ENCODE data around the gene PPARA. TPM values are rescaled to one million over a fixed set of nuclear protein-coding genes. Genes with fewer than 3 reads are reported as not detected.

Gene PPARA
- total and polyA plus RNA-seq, 2 of the 4 experiments (the other 2 are of a cell fraction), result 3.1 to 7.0 TPM

DNA sequence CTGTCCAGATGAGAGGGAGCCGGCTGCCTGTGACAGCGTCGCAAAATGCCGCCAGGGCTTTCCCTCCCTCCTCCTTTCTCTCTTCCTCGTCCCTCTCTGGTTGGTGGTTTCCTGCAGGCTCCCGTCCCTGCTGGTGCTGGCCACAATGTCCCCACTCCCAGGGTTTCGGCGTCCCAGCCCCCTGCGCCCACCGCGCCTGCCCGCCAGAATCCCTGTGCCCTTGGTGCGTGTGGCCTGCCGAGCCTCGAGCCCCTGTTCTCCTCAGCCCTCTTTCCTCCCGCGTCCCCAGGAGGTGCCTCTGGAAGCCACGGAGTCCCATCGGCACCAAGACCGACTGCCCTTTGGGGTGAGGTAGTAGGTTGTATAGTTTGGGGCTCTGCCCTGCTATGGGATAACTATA lies 37.9 kb upstream of the PPARA start:
- Histone ChIP-seq H3K27me3 (ENCODE audit: control insufficient read depth, insufficient read depth, low read length) (no peaks in the 10 kb centered on the region), H2BK5ac (ENCODE audit: low read depth, low read length, poor library complexity, severe bottlenecking) (no peak overlapping the region), H3K36me3 (ENCODE audit: control insufficient read depth, insufficient read depth, low read length) (peaks cover 58% of the 10 kb centered on the region), H2AK5ac (ENCODE audit: low read depth, low read length) (no peak overlapping the region), H3K56ac (ENCODE audit: extremely low read depth, insufficient read depth, low read length) (no peak overlapping the region), H3K23ac (ENCODE audit: low read depth, low read length) (no peak overlapping the region), H3K18ac (ENCODE audit: low read depth, low read length) (no peak overlapping the region), H2AFZ (replicated peaks; ENCODE audit: low read length, poor library complexity) (no peak overlapping the region), H3K4ac (ENCODE audit: low read depth, low read length) (no peak overlapping the region), H4K5ac (ENCODE audit: low read depth, low read length) (no peak overlapping the region), H3K14ac (replicated peaks; ENCODE audit: low read depth, low read length) (no peak overlapping the region), H2BK15ac (ENCODE audit: low read depth, low read length) (no peak overlapping the region), H3K9ac (ENCODE audit: low read depth, low read length) (no peak overlapping the region), H3K79me1 (ENCODE audit: low read depth in 1 of 2, low read length in 2 of 2) (peaks cover 6 to 34% of the 10 kb centered on the region in 2 experiments; a peak in 3 of 4 replicates), H3K9me1 (ENCODE audit: insufficient read depth, low read length) (peaks cover 5% of the 10 kb centered on the region; the same call in 1 of the 2 replicates), H3K4me2 (ENCODE audit: low read depth, low read length) (no peak overlapping the region), H3K9me3 (ENCODE audit: control insufficient read depth, insufficient read depth, low read length) (no peaks in the 10 kb centered on the region), H2BK20ac (ENCODE audit: low read depth, low read length) (no peak overlapping the region), H3K27ac (ENCODE audit: insufficient read depth, low read length) (no peak overlapping the region), H4K91ac (ENCODE audit: insufficient read depth, low read depth, low read length) (no peak overlapping the region), H2BK120ac (ENCODE audit: low read depth, low read length) (no peak overlapping the region), H4K20me1 (ENCODE audit: insufficient read depth, low read length) (peaks cover 33% of the 10 kb centered on the region), H3K4me3 (ENCODE audit: insufficient read depth, low read depth, low read length) (no peak overlapping the region), H3K4me1 (ENCODE audit: control insufficient read depth, insufficient read depth, low read length) (peaks cover 32% of the 10 kb centered on the region), H4K8ac (ENCODE audit: low read depth in 2 of 2, low read length in 2 of 2) (no peak overlapping the region), H2AK9ac (replicated peaks; ENCODE audit: low read depth, low read length, poor library complexity) (no peak overlapping the region)
- DNase-seq, result no peak
- ATAC-seq (ENCODE audit: low read depth), result no peak
- intact Hi-C loops (cut with micrococcal nuclease) (no loop called here), in situ Hi-C loops (cut with MboI; ENCODE audit: low sequenced_read_pairs) (no loop called here), dilution Hi-C loops (cut with HindIII; ENCODE audit: low sequenced_read_pairs, unreplicated experiment) (no loop called here)
- CTCF ChIA-PET, result no interaction called here
- POLR2A ChIA-PET (ENCODE audit: unreplicated experiment), result no interaction called here
- BruUV-seq (replicated peaks), result no TSS peak
- WGBS, 2 experiments (ENCODE audit: extremely low coverage in 2 of 2, insufficient read length in 1 of 2), result 80% methylated on average over 4 of the region's 20 CpGs; no CpG with 5 or more reads in 1 of the 2 experiments
- TF ChIP-seq CEBPB (IDR thresholded peaks at IDR 0.05; ENCODE audit: low read depth, low read length), result no peak
- no peak for TF ChIP-seq MAZ (IDR thresholded peaks at IDR 0.05; ENCODE audit: borderline replicate concordance, low read depth, low read length)
- TF ChIP-seq CHD1 (IDR thresholded peaks at IDR 0.05; ENCODE audit: low read depth, low read length), result no peak
- no peak for TF ChIP-seq RCOR1 (IDR thresholded peaks at IDR 0.05; ENCODE audit: insufficient replicate concordance, low read length)
- TF ChIP-seq, protein P1, sequence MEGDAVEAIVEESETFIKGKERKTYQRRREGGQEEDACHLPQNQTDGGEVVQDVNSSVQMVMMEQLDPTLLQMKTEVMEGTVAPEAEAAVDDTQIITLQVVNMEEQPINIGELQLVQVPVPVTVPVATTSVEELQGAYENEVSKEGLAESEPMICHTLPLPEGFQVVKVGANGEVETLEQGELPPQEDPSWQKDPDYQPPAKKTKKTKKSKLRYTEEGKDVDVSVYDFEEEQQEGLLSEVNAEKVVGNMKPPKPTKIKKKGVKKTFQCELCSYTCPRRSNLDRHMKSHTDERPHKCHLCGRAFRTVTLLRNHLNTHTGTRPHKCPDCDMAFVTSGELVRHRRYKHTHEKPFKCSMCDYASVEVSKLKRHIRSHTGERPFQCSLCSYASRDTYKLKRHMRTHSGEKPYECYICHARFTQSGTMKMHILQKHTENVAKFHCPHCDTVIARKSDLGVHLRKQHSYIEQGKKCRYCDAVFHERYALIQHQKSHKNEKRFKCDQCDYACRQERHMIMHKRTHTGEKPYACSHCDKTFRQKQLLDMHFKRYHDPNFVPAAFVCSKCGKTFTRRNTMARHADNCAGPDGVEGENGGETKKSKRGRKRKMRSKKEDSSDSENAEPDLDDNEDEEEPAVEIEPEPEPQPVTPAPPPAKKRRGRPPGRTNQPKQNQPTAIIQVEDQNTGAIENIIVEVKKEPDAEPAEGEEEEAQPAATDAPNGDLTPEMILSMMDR (conservative IDR thresholded peaks at IDR 0.05; ENCODE audit: low read depth, low read length), result no peak
- no peak for TF ChIP-seq MAFK (IDR thresholded peaks at IDR 0.05; ENCODE audit: low read depth, low read length)
- no peak for TF ChIP-seq MXI1 (IDR thresholded peaks at IDR 0.05; ENCODE audit: borderline replicate concordance, low read depth, low read length)
- no peak for TF ChIP-seq FOS (IDR thresholded peaks at IDR 0.05; ENCODE audit: low read depth, low read length)
- TF ChIP-seq, protein P2, sequence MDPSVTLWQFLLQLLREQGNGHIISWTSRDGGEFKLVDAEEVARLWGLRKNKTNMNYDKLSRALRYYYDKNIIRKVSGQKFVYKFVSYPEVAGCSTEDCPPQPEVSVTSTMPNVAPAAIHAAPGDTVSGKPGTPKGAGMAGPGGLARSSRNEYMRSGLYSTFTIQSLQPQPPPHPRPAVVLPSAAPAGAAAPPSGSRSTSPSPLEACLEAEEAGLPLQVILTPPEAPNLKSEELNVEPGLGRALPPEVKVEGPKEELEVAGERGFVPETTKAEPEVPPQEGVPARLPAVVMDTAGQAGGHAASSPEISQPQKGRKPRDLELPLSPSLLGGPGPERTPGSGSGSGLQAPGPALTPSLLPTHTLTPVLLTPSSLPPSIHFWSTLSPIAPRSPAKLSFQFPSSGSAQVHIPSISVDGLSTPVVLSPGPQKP (IDR thresholded peaks at IDR 0.05; ENCODE audit: borderline replicate concordance, low read depth, low read length), result no peak
- TF ChIP-seq SMC3 (IDR thresholded peaks at IDR 0.05; ENCODE audit: low read depth, low read length), result no peak
- TF ChIP-seq RAD21 (IDR thresholded peaks at IDR 0.05; ENCODE audit: low read length), result no peak
- TF ChIP-seq POLR2A (IDR thresholded peaks at IDR 0.05; ENCODE audit: low read depth, low read length), result no peak
- TF ChIP-seq, protein P3, sequence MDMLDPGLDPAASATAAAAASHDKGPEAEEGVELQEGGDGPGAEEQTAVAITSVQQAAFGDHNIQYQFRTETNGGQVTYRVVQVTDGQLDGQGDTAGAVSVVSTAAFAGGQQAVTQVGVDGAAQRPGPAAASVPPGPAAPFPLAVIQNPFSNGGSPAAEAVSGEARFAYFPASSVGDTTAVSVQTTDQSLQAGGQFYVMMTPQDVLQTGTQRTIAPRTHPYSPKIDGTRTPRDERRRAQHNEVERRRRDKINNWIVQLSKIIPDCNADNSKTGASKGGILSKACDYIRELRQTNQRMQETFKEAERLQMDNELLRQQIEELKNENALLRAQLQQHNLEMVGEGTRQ (IDR thresholded peaks at IDR 0.05; ENCODE audit: low read depth, low read length), result no peak

Data from IMR-90 (cell line).